VCaP (cell line): ENCODE results near the gene PPM1J.

Experiments
- H3K27ac ChIP-seq: fragments of 450-650 bp; 2 replicates; pipeline ENCODE4 v1.5.1; 2017
- CTCF ChIP-seq: fragments of 450-650 bp; conservative IDR thresholded peaks from 2 replicates; pipeline ENCODE4 v1.5.1; 2017; ENCODE audit warnings: mild to moderate bottlenecking, moderate library complexity

PPM1J gene

GRCh38 chr1:112672842-112673241, 42.3 kb downstream of the PPM1J start:
- H3K27ac ChIP-seq: peak overlapping the region; percentile 92; the same call in 1 of the 2 replicates

GRCh38 chr1:112672009-112672408, 43.1 kb downstream of the PPM1J start:
- H3K27ac ChIP-seq: no peak overlapping the region
- TF ChIP-seq CTCF: no peak

More at GRCh38 chr1:112672842-112673241, 42.3 kb downstream of the PPM1J start:
- TF ChIP-seq CTCF: no peak

- TF ChIP-seq CTCF: no peak
- H3K27ac ChIP-seq: no peak overlapping the region
Observed at GRCh38 chr1:112666946-112667345, 48.2 kb downstream of the PPM1J start.

- TF ChIP-seq CTCF: no peak
- no peak overlapping the region for H3K27ac ChIP-seq
Observed at GRCh38 chr1:112665857-112666256, 49.3 kb downstream of the PPM1J start.
